Suprapubic skin (tissue), 4 donors: ENCODE measurements around the gene SMIM41.

Experiments used
- EP300 ChIP-seq: sonication (generic); formaldehyde crosslinking; IDR thresholded peaks from one replicate; pipeline ENCODE4 v1.6.1; 2017; ENCODE audit warnings: antibody characterized with exemption
- POLR2A ChIP-seq, 2 donors: fragments of 450-650 bp; IDR thresholded peaks; one replicate each; pipeline ENCODE4 v1.6.1; 2017; ENCODE audit warnings: antibody characterized with exemption in 2 of 2, mild to moderate bottlenecking in 2 of 2, moderate library complexity in 2 of 2
- POLR2AphosphoS5 ChIP-seq, 3 donors: sonication (generic); formaldehyde crosslinking; IDR thresholded peaks; one replicate each; pipeline ENCODE4 v1.6.1; 2017; ENCODE audit warnings: antibody characterized with exemption in 3 of 3
- TF ChIP-seq, protein P1 (sequence below), 2 donors: fragments of 200-600 bp in 1 of 2; fragments of 450-650 bp in 1 of 2; sonication (generic) in 1 of 2; IDR thresholded peaks; one replicate each; pipeline ENCODE4 v1.5.1; 2016 to 2019; ENCODE audit warnings: antibody characterized with exemption in 2 of 2, mild to moderate bottlenecking in 1 of 2, moderate library complexity in 1 of 2

DNA sequence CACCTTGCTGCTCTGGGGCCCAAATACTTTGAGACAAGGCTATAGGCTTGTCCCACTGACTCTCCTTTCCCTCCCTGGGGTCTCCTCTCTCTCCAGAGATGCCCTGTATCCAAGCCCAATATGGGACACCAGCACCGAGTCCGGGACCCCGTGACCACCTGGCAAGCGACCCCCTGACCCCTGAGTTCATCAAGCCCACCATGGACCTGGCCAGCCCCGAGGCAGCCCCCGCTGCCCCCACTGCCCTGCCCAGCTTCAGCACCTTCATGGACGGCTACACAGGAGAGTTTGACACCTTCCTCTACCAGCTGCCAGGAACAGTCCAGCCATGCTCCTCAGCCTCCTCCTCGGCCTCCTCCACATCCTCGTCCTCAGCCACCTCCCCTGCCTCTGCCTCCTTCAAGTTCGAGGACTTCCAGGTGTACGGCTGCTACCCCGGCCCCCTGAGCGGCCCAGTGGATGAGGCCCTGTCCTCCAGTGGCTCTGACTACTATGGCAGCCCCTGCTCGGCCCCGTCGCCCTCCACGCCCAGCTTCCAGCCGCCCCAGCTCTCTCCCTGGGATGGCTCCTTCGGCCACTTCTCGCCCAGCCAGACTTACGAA lies 25.2 kb upstream of the SMIM41 start:
- TF ChIP-seq, protein P1, sequence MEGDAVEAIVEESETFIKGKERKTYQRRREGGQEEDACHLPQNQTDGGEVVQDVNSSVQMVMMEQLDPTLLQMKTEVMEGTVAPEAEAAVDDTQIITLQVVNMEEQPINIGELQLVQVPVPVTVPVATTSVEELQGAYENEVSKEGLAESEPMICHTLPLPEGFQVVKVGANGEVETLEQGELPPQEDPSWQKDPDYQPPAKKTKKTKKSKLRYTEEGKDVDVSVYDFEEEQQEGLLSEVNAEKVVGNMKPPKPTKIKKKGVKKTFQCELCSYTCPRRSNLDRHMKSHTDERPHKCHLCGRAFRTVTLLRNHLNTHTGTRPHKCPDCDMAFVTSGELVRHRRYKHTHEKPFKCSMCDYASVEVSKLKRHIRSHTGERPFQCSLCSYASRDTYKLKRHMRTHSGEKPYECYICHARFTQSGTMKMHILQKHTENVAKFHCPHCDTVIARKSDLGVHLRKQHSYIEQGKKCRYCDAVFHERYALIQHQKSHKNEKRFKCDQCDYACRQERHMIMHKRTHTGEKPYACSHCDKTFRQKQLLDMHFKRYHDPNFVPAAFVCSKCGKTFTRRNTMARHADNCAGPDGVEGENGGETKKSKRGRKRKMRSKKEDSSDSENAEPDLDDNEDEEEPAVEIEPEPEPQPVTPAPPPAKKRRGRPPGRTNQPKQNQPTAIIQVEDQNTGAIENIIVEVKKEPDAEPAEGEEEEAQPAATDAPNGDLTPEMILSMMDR (IDR thresholded peaks at IDR 0.05) = no peak
- TF ChIP-seq POLR2A (IDR thresholded peaks at IDR 0.05) = no peak
- TF ChIP-seq POLR2AphosphoS5 (IDR thresholded peaks at IDR 0.05) = no peak
- no peak for TF ChIP-seq EP300
